SU-DHL-6 (cell line): Measurements from ENCODE around the gene UMAD1.

ENCODE experiments used
- H2AFZ ChIP-seq: fragments of 200-600 bp; sonication (generic); 2 replicates; pipeline ENCODE4 v1.6.1; 2014; ENCODE audit warnings: low read depth, mild to moderate bottlenecking, moderate library complexity, mixed read lengths, antibody characterized with exemption, low read length; ENCODE audit not compliant: severe bottlenecking
- H3F3A ChIP-seq: fragments of 200-600 bp; shearing (Covaris generic); 2 replicates; pipeline ENCODE4 v1.6.0; 2016; ENCODE audit warnings: antibody characterized with exemption, mild to moderate bottlenecking; ENCODE audit not compliant: insufficient read depth
- H3K27ac ChIP-seq: fragments of 200-600 bp; sonication (generic); 2 replicates; pipeline ENCODE4 v1.5.1; 2016; ENCODE audit warnings: low read depth, mild to moderate bottlenecking, low read length, moderate library complexity, mixed read lengths
- H3K27me3 ChIP-seq: fragments of 200-600 bp; sonication (generic), shearing (Covaris generic); 2 replicates; pipeline ENCODE4 v1.6.0; 2014; ENCODE audit warnings: mild to moderate bottlenecking, low read length
- H3K36me3 ChIP-seq: fragments of 200-600 bp; sonication (generic); 2 replicates; pipeline ENCODE4 v1.6.1; 2014; ENCODE audit warnings: mild to moderate bottlenecking, low read length, mixed read lengths
- H3K4me2 ChIP-seq: fragments of 300-600, 200-600 bp; shearing (Covaris generic), sonication (generic); 2 replicates; pipeline ENCODE4 v1.6.0; 2014; ENCODE audit warnings: low read length, low read depth, mild to moderate bottlenecking; ENCODE audit not compliant: poor library complexity, severe bottlenecking
- H3K4me3 ChIP-seq: fragments of 200-600 bp; sonication (generic); 2 replicates; pipeline ENCODE4 v1.5.1; 2014; ENCODE audit warnings: antibody characterized with exemption, low read length, mild to moderate bottlenecking, mixed read lengths; ENCODE audit not compliant: insufficient read depth, poor library complexity, severe bottlenecking
- H3K79me2 ChIP-seq: fragments of 200-600 bp; sonication (generic); 2 replicates; pipeline ENCODE4 v1.6.1; 2014; ENCODE audit warnings: mild to moderate bottlenecking, low read length, moderate library complexity; ENCODE audit not compliant: insufficient read depth
- H3K9ac ChIP-seq: fragments of 200-600 bp; sonication (generic); 2 replicates; pipeline ENCODE4 v1.7.0; 2014; ENCODE audit warnings: mild to moderate bottlenecking, low read length
- H3K9me2 ChIP-seq: fragments of 200-600 bp; sonication (generic); replicated peaks from 2 replicates; pipeline ENCODE4 v1.6.1; 2014; ENCODE audit warnings: low read length; ENCODE audit not compliant: insufficient read depth
- H3K9me3 ChIP-seq: fragments of 200-600 bp; sonication (generic); 2 replicates; pipeline ENCODE4 v1.6.1; 2014; ENCODE audit warnings: low read length, mixed read lengths; ENCODE audit not compliant: insufficient read depth
- H4K20me1 ChIP-seq: fragments of 200-600 bp; sonication (generic); 2 replicates; pipeline ENCODE4 v1.6.1; 2014; ENCODE audit warnings: low read depth, mild to moderate bottlenecking, antibody characterized with exemption, low read length, moderate library complexity, mixed read lengths
- CTCF ChIP-seq: fragments of 200-600 bp; sonication (generic); IDR thresholded peaks from one replicate; pipeline ENCODE4 v1.5.1; 2017; ENCODE audit warnings: antibody characterized with exemption, mild to moderate bottlenecking, low read length, moderate library complexity; ENCODE audit not compliant: insufficient read depth, poor library complexity, severe bottlenecking
- EZH2phosphoT487 ChIP-seq: fragments of 200-600 bp; sonication (generic), shearing (Covaris generic); conservative IDR thresholded peaks from 2 replicates; pipeline ENCODE4 v1.6.1; 2018; ENCODE audit warnings: mild to moderate bottlenecking, antibody characterized with exemption, low read length, moderate library complexity, mixed read lengths

UMAD1 gene

GRCh38 chr7:7607010-7607409, 33.5 kb upstream of the UMAD1 start:
- no peak overlapping the region for H2AFZ ChIP-seq

GRCh38 chr7:7609330-7609729, 31.2 kb upstream of the UMAD1 start:
- H4K20me1 ChIP-seq = no peaks in the 10 kb centered on the region
- H3K4me2 ChIP-seq = no peak overlapping the region
- no peaks in the 10 kb centered on the region for H3F3A ChIP-seq
- TF ChIP-seq CTCF = no peak
- no peak for TF ChIP-seq EZH2phosphoT487
- H2AFZ ChIP-seq = no peak overlapping the region
- no peak overlapping the region for H3K27ac ChIP-seq
- H3K9me2 ChIP-seq = no peaks in the 10 kb centered on the region
- H3K4me3 ChIP-seq = no peak overlapping the region
- H3K9ac ChIP-seq = no peak overlapping the region
- H3K27me3 ChIP-seq = no peaks in the 10 kb centered on the region
- peaks cover 40% of the 10 kb centered on the region for H3K36me3 ChIP-seq
- H3K9me3 ChIP-seq = no peaks in the 10 kb centered on the region
- H3K79me2 ChIP-seq = no peaks in the 10 kb centered on the region

More at GRCh38 chr7:7607010-7607409, 33.5 kb upstream of the UMAD1 start:
- Histone ChIP-seq H3K4me3 (no peak overlapping the region), H3K79me2 (no peaks in the 10 kb centered on the region), H3K27ac (no peak overlapping the region), H3K9me3 (no peaks in the 10 kb centered on the region), H3K27me3 (no peaks in the 10 kb centered on the region), H3K4me2 (no peak overlapping the region), H3K9me2 (no peaks in the 10 kb centered on the region), H3K9ac (no peak overlapping the region), H4K20me1 (no peaks in the 10 kb centered on the region), H3K36me3 (peaks cover 40% of the 10 kb centered on the region), H3F3A (no peaks in the 10 kb centered on the region)
- TF ChIP-seq EZH2phosphoT487 (no peak), CTCF (no peak)

GRCh38 chr7:7612519-7612918, 28.0 kb upstream of the UMAD1 start:
- Histone ChIP-seq H3F3A (no peaks in the 10 kb centered on the region), H3K9me3 (no peaks in the 10 kb centered on the region), H3K27me3 (no peaks in the 10 kb centered on the region), H4K20me1 (no peaks in the 10 kb centered on the region), H3K4me2 (no peak overlapping the region), H3K27ac (no peak overlapping the region), H3K4me3 (no peak overlapping the region), H3K9ac (no peak overlapping the region), H3K36me3 (peaks cover 25% of the 10 kb centered on the region), H3K79me2 (no peaks in the 10 kb centered on the region), H2AFZ (no peak overlapping the region), H3K9me2 (no peaks in the 10 kb centered on the region)
- TF ChIP-seq CTCF (no peak), EZH2phosphoT487 (no peak)

GRCh38 chr7:7613210-7613609, 27.3 kb upstream of the UMAD1 start:
- Histone ChIP-seq H3K9ac (no peak overlapping the region), H3K9me2 (no peaks in the 10 kb centered on the region), H3K27ac (no peak overlapping the region), H4K20me1 (no peaks in the 10 kb centered on the region), H3K4me3 (no peak overlapping the region), H3F3A (no peaks in the 10 kb centered on the region), H3K36me3 (peaks cover 18% of the 10 kb centered on the region), H3K4me2 (no peak overlapping the region), H3K79me2 (no peaks in the 10 kb centered on the region), H3K27me3 (no peaks in the 10 kb centered on the region), H3K9me3 (no peaks in the 10 kb centered on the region), H2AFZ (no peak overlapping the region)
- TF ChIP-seq EZH2phosphoT487 (no peak), CTCF (no peak)
